Measurements from ENCODE around the gene CALML3. TPM values are rescaled to one million over a fixed set of nuclear protein-coding genes. Genes with fewer than 3 reads are reported as not detected.

Gene CALML3
- total and polyA plus RNA-seq, 11 donors, result 0.03 TPM; not detected in 10

DNA sequence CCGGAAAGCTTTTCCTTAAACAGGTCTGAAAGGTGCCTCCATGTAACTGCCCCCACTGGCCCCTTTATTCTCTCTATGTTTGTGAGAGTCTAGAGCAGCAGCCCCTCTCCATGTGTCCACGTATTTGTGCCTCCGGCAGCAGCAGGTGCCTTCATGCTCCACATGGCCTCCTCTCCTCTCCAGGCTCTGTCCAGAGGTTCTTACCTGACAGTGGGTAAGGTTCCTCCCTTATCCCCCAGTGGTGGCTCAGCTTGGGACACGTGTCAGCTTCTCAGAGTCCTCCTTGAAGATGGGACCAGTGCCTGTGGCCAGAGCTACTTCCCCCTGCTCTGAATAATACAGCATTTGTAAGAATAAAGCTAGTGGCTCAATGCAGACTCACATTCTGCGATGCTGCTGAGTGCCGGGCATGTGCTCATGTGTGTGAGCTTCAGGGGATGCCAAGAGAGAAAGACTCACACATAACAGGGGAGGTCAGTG, 7.9 kb downstream of the CALML3 start:
- H3K36me3 ChIP-seq, result no peaks in the 10 kb centered on the region
- intact Hi-C loops (cut with DNase I), result loop anchor here in 1 of 10 donors (5.0 kb wide), 1 partner anchor 90 kb away; no protein-coding TSS in a partner anchor
- H3K27ac ChIP-seq, result peak overlapping the region in 1 of 12 donors; percentile 18
- TF ChIP-seq, protein P1, sequence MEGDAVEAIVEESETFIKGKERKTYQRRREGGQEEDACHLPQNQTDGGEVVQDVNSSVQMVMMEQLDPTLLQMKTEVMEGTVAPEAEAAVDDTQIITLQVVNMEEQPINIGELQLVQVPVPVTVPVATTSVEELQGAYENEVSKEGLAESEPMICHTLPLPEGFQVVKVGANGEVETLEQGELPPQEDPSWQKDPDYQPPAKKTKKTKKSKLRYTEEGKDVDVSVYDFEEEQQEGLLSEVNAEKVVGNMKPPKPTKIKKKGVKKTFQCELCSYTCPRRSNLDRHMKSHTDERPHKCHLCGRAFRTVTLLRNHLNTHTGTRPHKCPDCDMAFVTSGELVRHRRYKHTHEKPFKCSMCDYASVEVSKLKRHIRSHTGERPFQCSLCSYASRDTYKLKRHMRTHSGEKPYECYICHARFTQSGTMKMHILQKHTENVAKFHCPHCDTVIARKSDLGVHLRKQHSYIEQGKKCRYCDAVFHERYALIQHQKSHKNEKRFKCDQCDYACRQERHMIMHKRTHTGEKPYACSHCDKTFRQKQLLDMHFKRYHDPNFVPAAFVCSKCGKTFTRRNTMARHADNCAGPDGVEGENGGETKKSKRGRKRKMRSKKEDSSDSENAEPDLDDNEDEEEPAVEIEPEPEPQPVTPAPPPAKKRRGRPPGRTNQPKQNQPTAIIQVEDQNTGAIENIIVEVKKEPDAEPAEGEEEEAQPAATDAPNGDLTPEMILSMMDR (IDR thresholded peaks at IDR 0.05), result no peak
- TF ChIP-seq POLR2A (IDR thresholded peaks at IDR 0.05), result no peak
- whole genome bisulfite sequencing, 4 donors, result 86 to 96% (median 95%) methylated on average over 5 to 6 of the region's 6 CpGs
- DNase-seq (peak in 1 of 5 donors; percentile 31), ATAC-seq (no peak)
- peaks cover 0 to 26% (median 0%) of the 10 kb centered on the region in 12 donors for H3K4me1 ChIP-seq
- no peak overlapping the region for H3K4me3 ChIP-seq
- H3K9me3 ChIP-seq, result no peaks in the 10 kb centered on the region
- H3K27me3 ChIP-seq, result no peaks in the 10 kb centered on the region

DNA sequence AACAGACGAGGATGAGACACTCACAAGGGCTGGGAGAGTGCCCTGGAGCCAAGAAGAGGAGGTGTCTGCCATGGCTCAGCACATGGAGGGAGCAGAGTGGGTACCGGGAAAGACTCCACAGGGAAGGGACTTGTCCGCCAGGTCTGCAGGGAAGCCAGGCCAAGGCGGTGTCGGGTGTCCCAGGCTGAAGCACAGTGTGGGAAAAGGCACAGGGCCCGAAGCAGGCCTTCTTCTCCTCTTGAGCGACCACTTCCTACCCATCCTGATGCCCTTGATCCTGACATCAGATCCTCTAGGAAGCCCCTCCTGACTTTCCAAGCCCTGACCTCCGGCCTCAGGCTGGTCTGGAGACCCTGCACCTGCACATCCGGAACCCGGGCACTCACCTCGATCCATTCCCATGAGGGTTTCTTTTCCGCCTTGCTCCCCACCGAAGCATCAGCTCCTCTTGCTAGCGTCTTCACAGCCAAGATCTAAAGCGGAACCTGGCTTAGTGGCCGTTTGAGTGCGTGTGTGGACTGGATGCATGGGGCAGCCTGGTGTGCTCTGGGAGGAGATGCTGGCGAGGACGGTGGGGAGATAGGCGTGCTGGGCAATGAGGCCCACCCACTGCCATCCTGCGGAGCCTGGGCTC, 8.5 kb downstream of the CALML3 start:
- no peaks in the 10 kb centered on the region for H3K9me3 ChIP-seq
- DNase-seq (peak in 1 of 5 donors; percentile 35), ATAC-seq (no peak)
- no peak for TF ChIP-seq POLR2A (IDR thresholded peaks at IDR 0.05)
- TF ChIP-seq, protein P1 (IDR thresholded peaks at IDR 0.05), result no peak
- H3K4me1 ChIP-seq, result peaks cover 0 to 26% (median 0%) of the 10 kb centered on the region in 12 donors
- 93 to 96% (median 94%) methylated on average over 21 of the region's 21 CpGs for WGBS, 4 donors
- no peaks in the 10 kb centered on the region for H3K36me3 ChIP-seq
- intact Hi-C loops (cut with DNase I), result loop anchor here in 1 of 10 donors (5.0 kb wide), 1 partner anchor 89 kb away; no protein-coding TSS in a partner anchor
- H3K4me3 ChIP-seq, result no peak overlapping the region
- no peaks in the 10 kb centered on the region for H3K27me3 ChIP-seq
- peak overlapping the region in 1 of 12 donors; percentile 18 for H3K27ac ChIP-seq

DNA sequence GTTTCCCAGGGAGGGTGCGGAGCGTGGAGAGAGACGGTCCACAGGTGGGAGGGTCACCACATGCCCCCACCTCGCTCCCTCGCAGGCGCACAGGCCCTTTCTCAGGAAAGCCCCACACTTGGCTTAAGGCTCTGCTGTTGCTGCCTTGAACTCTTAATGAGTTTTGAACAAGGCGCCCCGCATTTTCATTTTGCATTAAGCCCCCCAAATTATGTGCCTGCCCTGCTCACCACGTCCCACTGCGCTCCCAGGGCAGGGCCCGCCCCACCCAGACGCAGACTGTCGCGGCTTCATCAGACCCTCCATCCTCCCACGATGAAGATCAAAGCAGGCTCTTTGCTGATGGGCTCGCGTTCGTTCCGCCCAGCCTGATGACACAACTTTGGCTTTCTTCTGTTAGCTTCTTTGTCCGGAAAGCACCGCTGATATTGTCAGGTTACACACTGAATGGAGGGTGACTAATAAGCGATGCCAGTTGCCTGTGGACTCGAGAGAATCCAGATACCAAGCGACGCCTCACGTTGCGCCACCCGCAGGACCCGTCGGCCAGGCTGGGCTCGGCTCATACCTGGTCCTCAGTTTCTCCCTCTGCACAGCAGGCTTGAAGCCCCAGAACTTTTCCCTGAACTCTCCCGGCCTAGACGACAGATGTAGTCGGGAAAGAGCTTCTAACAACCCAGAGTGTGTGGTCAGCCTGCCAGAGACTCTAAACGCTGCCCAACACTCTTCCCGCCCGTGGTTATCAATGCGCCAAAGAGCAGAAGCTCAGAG, 9.5 kb downstream of the CALML3 start:
- ATAC-seq, result no peak

DNA sequence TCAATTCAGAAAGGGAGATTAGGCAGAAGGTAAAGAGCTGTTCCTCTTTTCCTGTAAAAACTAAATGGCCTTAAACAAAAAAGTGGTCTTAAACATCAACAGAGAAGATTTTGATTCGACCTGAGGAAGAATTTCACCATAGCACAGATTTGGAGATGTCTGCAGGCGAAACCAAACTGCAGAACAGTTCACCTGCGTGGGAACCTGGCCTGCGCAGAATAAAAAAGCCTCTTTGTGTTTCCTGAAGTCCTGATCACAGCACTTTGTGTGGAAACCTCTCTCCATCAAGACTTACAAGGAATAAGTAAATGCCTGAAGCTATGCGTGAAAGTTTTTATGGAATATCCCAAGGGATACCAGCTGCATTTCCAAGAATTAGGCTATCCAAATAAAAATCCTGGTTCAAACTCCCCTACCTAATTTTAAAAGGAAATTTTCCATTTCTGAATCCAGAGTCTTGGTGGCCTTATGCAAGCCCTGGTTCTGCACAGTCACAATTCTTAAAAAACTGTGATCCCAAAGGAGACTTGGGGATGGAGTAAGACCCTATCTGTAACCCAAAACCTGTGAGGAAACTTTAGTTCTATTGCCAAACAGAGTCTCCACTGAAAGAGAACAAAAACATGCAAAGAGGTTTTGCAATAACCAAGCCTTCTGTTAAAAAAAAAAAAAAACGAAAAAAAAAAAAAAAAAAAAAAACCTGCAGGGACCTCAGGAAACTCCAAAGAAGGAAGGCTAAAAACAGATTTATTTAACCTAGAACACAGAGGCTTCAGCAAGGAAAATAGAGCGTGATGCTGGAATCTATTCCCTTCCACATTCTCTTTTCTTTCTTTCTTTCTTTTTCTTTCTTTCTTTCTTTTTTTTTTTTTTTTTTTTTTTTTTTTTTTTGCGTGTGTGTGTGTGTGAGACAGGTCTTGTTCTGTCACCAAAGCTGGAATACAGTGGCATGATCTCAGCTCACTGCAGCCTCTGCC, 10.4 kb downstream of the CALML3 start:
- Histone ChIP-seq H3K27ac (peak overlapping the region in 9 of 12 donors; percentile 12 to 71 (median 51)), H3K4me1 (peaks cover 0 to 17% (median 0%) of the 10 kb centered on the region in 12 donors), H3K27me3 (no peaks in the 10 kb centered on the region), H3K36me3 (no peaks in the 10 kb centered on the region), H3K9me3 (no peaks in the 10 kb centered on the region), H3K4me3 (no peak overlapping the region)
- 66 to 71% (median 70%) methylated on average over 8 of the region's 8 CpGs for WGBS, 4 donors
- TF ChIP-seq, protein P1 (IDR thresholded peaks at IDR 0.05), result no peak
- intact Hi-C loops (cut with DNase I), result loop anchor here in 1 of 10 donors (5.0 kb wide), 1 partner anchor 87 kb away; no protein-coding TSS in a partner anchor
- DNase-seq (no peak), ATAC-seq (peak; percentile 48 to 81 (median 79))

More for the DNA sequence above, 9.5 kb downstream of the CALML3 start:
- peaks cover 0 to 26% (median 0%) of the 10 kb centered on the region in 12 donors for H3K4me1 ChIP-seq
- TF ChIP-seq POLR2A (IDR thresholded peaks at IDR 0.05), result no peak
- peak in 1 of 5 donors; percentile 60 for DNase-seq
- peak overlapping the region in 8 of 12 donors; percentile 12 to 71 (median 54) for H3K27ac ChIP-seq
- no peaks in the 10 kb centered on the region for H3K27me3 ChIP-seq
- no peaks in the 10 kb centered on the region for H3K36me3 ChIP-seq
- H3K4me3 ChIP-seq, result no peak overlapping the region
- WGBS, 4 donors, result 83 to 85% (median 84%) methylated on average over 38 of the region's 38 CpGs
- intact Hi-C loops (cut with DNase I), result loop anchor here in 1 of 10 donors (5.0 kb wide), 1 partner anchor 88 kb away; no protein-coding TSS in a partner anchor
- no peaks in the 10 kb centered on the region for H3K9me3 ChIP-seq
